Epithelial cell of proximal tubule (primary cell): ENCODE data around the gene SCN4B. TPM values are rescaled to one million over a fixed set of nuclear protein-coding genes. Genes with fewer than 3 reads are reported as not detected.

Experiments used
- DNase-seq: peaks from one replicate; pipeline ENCODE4 v3.0.0-alpha.2; 2011; ENCODE audit warnings: low read depth
- H3K4me3 ChIP-seq: 2 replicates; pipeline ENCODE4 v1.5.1; 2011; ENCODE audit warnings: low read depth, mild to moderate bottlenecking, low read length
- CTCF ChIP-seq: conservative IDR thresholded peaks from 2 replicates; pipeline ENCODE4 v1.5.1; 2012; ENCODE audit warnings: low read depth, mild to moderate bottlenecking, low read length
- total RNA-seq: library from RNA; depleted of rRNA; stranded (reverse); fragments of >200 nt; gene quantifications from 2 replicates; pipeline ENCODE4 v1.2.3, GENCODE V29; 2015

The SCN4B gene
- total RNA-seq, 1 donor from 2014 or later = under 0.01 TPM

- H3K4me3 ChIP-seq = no peak overlapping the region
- DNase-seq = no peak
- no peak for TF ChIP-seq CTCF
Observed at GRCh38 chr11:118114266-118114665, 38.4 kb downstream of the SCN4B start.

- no peak overlapping the region for H3K4me3 ChIP-seq
- DNase-seq = no peak
- no peak for TF ChIP-seq CTCF
Observed at GRCh38 chr11:118112711-118113430, 39.8 kb downstream of the SCN4B start.

GRCh38 chr11:118111744-118112035 lies 40.9 kb downstream of the SCN4B start:
- no peak for TF ChIP-seq CTCF
- H3K4me3 ChIP-seq = no peak overlapping the region
- no peak for DNase-seq

GRCh38 chr11:118111019-118111743 lies 41.4 kb downstream of the SCN4B start:
- no peak overlapping the region for H3K4me3 ChIP-seq
- DNase-seq = no peak
- no peak for TF ChIP-seq CTCF

- TF ChIP-seq CTCF = no peak
- DNase-seq = peak; percentile 46
- no peak overlapping the region for H3K4me3 ChIP-seq
Observed at GRCh38 chr11:118109231-118109630, 43.4 kb downstream of the SCN4B start.

GRCh38 chr11:118108513-118108912 lies 44.1 kb downstream of the SCN4B start:
- no peak for DNase-seq
- no peak overlapping the region for H3K4me3 ChIP-seq
- TF ChIP-seq CTCF = no peak

GRCh38 chr11:118106789-118107335 lies 45.8 kb downstream of the SCN4B start:
- peak; percentile 29 for DNase-seq
- TF ChIP-seq CTCF = no peak

More at GRCh38 chr11:118106789-118107335, 45.8 kb downstream of the SCN4B start:
- no peak overlapping the region for H3K4me3 ChIP-seq
